ENCODE results near the gene PAH.

GRCh38 chr12:102951841-102952240, 34.8 kb upstream of the PAH start:
- TF ChIP-seq CTCF (IDR thresholded peaks at IDR 0.05) (no peak), POLR2AphosphoS5 (IDR thresholded peaks at IDR 0.05) (no peak)

All from esophagus muscularis mucosa (tissue), 3 donors.